Measurements from ENCODE around the gene ACTRT2. TPM values are rescaled to one million over a fixed set of nuclear protein-coding genes. Genes with fewer than 3 reads are reported as not detected.

The ACTRT2 gene
- total and polyA plus RNA-seq, 2 donors (not counting 3 experiments of a cell fraction or from before 2014, with no cell fraction given), result not detected

DNA sequence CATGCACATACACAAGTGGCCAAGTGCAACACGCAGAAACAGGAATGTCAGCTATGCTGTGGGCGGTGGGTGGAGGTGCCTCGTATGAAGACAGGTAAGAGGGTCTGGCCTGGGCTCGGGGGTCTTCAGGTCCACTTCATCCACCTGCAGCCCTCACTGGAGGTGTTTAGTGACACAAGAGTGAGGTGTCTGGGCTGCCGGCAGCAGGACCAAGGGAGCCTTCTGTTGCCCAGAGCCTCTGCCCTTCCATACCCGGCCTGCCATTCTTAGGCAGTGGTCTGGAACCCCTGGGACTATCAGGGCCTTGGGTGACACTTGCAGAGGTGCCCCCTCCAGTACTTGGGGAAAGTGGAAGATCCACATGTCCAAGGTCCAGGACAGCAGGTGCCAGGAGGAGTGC lies 21.7 kb upstream of the ACTRT2 start:
- POLR2A ChIA-PET, result no interaction called here

More for the DNA sequence above, 21.7 kb upstream of the ACTRT2 start:
- H2AFZ ChIP-seq (ENCODE audit: low read depth, low read length), result no peak overlapping the region
- no peak overlapping the region for H3K27ac ChIP-seq (ENCODE audit: insufficient read depth, low read depth, low read length)
- no peaks in the 10 kb centered on the region for H4K20me1 ChIP-seq (replicated peaks; ENCODE audit: control insufficient read depth, extremely low read depth, insufficient read depth, low read length)
- DNase-seq (ENCODE audit: low read depth, low spot score) (no peak), FAIRE-seq (no peak)
- H3K36me3 ChIP-seq (ENCODE audit: control insufficient read depth in 2 of 2, extremely low read depth in 1 of 2, insufficient read depth in 2 of 2, low read length in 2 of 2), result no peaks in the 10 kb centered on the region
- H3K9me1 ChIP-seq (replicated peaks; ENCODE audit: control insufficient read depth, extremely low read depth, insufficient read depth, low read length), result no peaks in the 10 kb centered on the region
- CTCF ChIA-PET, result no interaction called here
- H3K27me3 ChIP-seq (ENCODE audit: control insufficient read depth in 2 of 2, insufficient read depth in 2 of 2, low read length in 2 of 2), result no peaks in the 10 kb centered on the region
- H3K9me3 ChIP-seq (replicated peaks; ENCODE audit: control insufficient read depth, insufficient read depth, low read length), result no peaks in the 10 kb centered on the region
- intact Hi-C loops (cut with micrococcal nuclease), result no loop called here
- H3K79me2 ChIP-seq (ENCODE audit: control insufficient read depth, insufficient read depth, low read length), result no peaks in the 10 kb centered on the region
- BruUV-seq (replicated peaks), result no TSS peak
- dilution Hi-C loops (cut with MboI; ENCODE audit: extremely low pct_ligation_motif_present, low sequenced_read_pairs), result no loop called here
- TF ChIP-seq MYC (IDR thresholded peaks at IDR 0.05; ENCODE audit: low read depth, low read length) (no peak), JUN (IDR thresholded peaks at IDR 0.05; ENCODE audit: borderline replicate concordance, insufficient read depth, insufficient read length, low read depth) (no peak), POLR2A (IDR thresholded peaks at IDR 0.05; ENCODE audit: low read depth, low read length) (no peak), GATA2 (IDR thresholded peaks at IDR 0.05; ENCODE audit: insufficient read depth, insufficient read length, low read depth, low read length) (no peak), POLR2AphosphoS5 (IDR thresholded peaks at IDR 0.05; ENCODE audit: insufficient read depth, low read depth, low read length) (no peak), FOS (IDR thresholded peaks at IDR 0.05; ENCODE audit: borderline replicate concordance, insufficient read depth, low read length) (no peak), EZH2 (IDR thresholded peaks at IDR 0.05; ENCODE audit: borderline replicate concordance, low read depth, low read length, severe bottlenecking) (no peak)
- TF ChIP-seq, protein P1, sequence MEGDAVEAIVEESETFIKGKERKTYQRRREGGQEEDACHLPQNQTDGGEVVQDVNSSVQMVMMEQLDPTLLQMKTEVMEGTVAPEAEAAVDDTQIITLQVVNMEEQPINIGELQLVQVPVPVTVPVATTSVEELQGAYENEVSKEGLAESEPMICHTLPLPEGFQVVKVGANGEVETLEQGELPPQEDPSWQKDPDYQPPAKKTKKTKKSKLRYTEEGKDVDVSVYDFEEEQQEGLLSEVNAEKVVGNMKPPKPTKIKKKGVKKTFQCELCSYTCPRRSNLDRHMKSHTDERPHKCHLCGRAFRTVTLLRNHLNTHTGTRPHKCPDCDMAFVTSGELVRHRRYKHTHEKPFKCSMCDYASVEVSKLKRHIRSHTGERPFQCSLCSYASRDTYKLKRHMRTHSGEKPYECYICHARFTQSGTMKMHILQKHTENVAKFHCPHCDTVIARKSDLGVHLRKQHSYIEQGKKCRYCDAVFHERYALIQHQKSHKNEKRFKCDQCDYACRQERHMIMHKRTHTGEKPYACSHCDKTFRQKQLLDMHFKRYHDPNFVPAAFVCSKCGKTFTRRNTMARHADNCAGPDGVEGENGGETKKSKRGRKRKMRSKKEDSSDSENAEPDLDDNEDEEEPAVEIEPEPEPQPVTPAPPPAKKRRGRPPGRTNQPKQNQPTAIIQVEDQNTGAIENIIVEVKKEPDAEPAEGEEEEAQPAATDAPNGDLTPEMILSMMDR (IDR thresholded peaks at IDR 0.05; ENCODE audit: extremely low read depth in 1 of 2, insufficient read depth in 1 of 2, low read depth in 1 of 2, low read length in 2 of 2), result no peak
- TF ChIP-seq, protein P2, sequence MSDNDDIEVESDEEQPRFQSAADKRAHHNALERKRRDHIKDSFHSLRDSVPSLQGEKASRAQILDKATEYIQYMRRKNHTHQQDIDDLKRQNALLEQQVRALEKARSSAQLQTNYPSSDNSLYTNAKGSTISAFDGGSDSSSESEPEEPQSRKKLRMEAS (IDR thresholded peaks at IDR 0.05; ENCODE audit: insufficient read depth, insufficient read length), result no peak
- no peaks in the 10 kb centered on the region for H3K4me1 ChIP-seq (ENCODE audit: control insufficient read depth, extremely low read depth, insufficient read depth, low read length)
- no peak overlapping the region for H3K4me2 ChIP-seq (ENCODE audit: insufficient read depth, low read length)
- no peak overlapping the region for H3K9ac ChIP-seq (replicated peaks; ENCODE audit: extremely low read depth, insufficient read depth, low read length)
- H3K4me3 ChIP-seq (replicated peaks in 1 of 3; ENCODE audit: insufficient read depth in 1 of 3, low read depth in 1 of 3, low read length in 3 of 3), result no peak overlapping the region

Measured in endothelial cell of umbilical vein (primary cell).